T follicular helper cell (primary cell): Measurements from ENCODE around the gene ATP6AP1.

ENCODE experiments used
- DNase-seq: peaks from one replicate; pipeline ENCODE4 v3.0.0-alpha.2; 2020; ENCODE audit warnings: low read depth

Gene ATP6AP1

GRCh38 chrX:154449618-154450017 is 21.1 kb downstream of the ATP6AP1 start:
- no peak for DNase-seq

DNA sequence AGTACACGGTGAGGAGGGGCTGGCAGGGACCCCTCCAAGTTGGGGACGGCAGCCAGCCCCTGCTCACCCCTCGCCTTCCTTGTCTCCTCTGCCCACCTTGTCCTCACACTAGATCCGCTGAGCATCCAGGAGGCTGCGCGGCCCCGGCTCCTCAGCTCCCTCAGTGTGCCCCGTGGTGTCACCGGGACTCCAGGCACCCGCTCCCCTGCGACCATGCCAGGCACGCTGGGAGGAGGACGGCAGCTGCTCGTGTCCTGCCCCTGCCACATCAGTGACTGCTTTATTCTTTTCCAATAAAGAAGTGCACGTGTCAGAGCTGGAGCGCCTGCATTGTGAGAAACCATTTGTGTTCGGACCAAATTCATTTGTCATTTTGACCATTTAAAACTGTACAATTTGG is 21.8 kb downstream of the ATP6AP1 start:
- no peak for DNase-seq

DNA sequence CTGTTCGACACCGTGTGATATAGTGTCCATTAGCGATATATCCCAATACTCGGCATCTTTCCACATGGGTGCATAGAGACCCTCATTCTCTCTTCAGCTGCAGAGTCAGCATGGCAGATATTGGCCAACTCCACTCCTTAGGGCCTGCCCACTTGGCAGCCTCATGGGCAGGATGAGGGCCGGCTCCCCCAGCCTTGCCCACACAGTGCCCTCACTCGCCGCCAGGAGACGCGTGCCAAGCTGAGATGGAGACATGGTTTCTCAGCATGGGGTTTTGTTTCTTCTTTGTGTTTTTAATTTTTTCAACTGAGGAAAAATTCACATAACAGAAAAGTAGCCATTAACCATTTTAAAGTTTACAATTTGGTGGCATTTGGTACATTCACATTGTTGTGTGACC is 24.3 kb downstream of the ATP6AP1 start:
- DNase-seq: no peak

- DNase-seq: peak; percentile 33
These were observed 29.1 kb downstream of the ATP6AP1 start for GRCh38 chrX:154457491-154458115.

DNA sequence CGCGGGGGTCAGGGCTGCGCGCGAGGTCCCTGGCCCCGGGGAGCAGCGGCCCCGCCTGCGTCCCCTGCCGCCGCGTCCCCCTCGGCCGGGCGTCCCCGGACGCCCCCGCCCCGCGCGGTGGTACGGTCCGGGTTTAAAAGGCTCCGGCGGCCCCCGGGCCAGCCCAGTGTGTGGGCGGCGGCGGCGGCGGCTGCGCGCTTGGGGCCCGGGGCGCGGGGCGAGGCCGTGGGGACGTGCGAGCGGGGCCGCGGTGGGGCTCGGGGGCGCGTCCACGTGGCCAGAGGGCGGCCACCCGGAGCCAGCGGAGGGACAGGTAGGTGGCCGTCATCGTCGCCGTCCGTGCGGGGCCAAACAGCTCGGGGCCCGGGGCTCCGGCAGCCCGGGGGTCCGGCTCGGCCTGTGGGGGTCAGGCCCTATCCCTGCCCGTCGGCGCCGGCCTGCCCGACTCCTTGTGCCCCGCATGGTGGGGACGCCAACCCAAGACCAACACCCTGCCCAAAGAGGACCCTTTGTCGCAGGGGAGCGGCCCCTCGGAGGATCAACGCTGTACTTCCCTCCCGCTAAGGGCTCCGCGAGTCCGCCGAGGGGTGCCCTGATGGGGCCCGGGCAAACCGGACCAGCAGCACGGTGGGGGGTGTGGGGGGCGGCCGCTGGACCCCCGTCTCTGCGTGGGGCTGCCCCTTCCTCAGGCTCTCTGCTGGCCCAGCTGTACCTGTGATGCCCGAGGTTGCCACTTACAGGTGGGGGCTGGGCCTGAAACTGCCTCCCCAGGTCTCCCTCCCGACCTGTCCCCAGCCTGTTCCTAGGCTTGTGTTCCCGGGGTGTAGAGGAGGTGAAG is 29.9 kb downstream of the ATP6AP1 start, which contains the start of gene PLXNA3:
Gene PLXNA3 (plus strand): TSS at position 166 of the 838 bp plus-strand sequence. CDS start 1,903 bp downstream, outside the sequence.
- peak; percentile 53 for DNase-seq

- DNase-seq: no peak
These were observed 30.7 kb downstream of the ATP6AP1 start for GRCh38 chrX:154458954-154459778.

GRCh38 chrX:154459832-154460231 is 31.4 kb downstream of the ATP6AP1 start:
- no peak for DNase-seq

GRCh38 chrX:154460326-154460725 is 31.8 kb downstream of the ATP6AP1 start:
- DNase-seq: no peak

DNA sequence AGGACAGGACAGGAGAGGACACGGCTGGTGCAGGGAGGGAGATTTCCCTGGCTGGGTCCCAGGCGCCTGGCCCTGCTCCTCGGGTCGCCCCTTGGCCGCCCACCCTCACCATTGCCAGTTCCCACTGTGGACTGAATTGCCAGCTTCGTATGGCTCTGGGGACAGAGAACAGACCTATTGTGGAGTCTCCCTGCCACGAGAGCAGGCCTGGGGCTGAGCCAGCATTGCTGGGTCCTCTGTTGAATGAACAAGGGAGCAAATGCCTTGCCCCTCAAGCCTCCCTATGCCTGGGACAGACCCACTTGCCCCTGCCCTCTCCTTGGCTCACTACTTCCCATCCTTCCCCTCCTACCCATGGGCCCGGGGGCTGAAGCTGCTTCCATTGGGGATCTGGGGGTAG is 33.9 kb downstream of the ATP6AP1 start:
- no peak for DNase-seq

DNA sequence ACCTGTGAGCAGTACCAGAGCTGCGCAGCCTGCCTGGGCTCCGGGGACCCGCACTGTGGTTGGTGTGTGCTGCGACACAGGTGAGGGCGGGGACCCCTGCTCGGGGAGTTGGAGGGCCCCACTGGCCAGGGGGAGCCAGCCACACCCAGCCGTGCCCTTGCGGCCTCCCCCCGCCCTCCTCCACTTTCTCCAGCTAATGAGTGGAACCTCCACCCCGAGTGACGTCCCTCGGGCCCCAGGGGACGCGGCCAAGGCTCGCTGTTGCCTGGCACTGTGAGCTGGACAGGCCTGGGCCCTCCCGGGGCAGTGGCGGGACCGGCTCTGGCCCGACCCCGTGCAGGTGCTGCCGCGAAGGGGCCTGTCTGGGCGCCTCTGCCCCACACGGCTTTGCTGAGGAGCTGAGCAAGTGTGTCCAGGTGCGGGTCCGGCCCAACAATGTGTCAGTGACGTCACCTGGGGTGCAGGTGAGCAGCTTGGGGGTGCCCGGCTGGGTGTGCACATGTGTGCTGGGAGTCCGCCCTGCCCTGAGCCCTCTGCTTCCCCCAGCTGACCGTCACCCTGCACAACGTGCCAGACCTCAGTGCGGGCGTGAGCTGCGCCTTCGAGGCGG is 35.2 kb downstream of the ATP6AP1 start:
- DNase-seq: no peak

DNA sequence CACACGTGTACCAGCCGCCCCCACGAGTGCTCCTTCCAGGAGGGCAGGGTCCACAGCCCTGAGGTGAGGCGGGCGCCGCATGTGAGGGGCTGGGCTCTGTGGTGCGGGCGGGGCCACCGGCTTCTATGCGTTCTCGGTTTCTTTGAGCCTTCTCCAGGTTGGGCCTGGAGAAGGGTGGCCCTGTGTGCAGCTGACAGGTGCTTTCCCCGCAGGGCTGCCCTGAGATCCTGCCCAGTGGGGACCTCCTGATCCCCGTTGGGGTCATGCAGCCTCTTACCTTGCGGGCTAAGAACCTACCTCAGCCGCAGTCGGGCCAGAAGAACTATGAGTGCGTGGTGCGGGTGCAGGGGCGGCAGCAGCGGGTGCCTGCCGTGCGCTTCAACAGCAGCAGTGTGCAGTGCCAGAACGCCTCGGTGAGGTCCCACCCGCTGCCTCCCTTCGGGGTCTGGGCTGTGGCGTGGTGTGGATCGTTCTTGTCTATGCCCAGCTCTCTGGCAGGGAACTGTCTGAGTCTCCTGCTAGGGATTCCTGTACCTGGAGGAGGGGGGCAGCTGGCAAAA is 36.4 kb downstream of the ATP6AP1 start:
- no peak for DNase-seq

DNA sequence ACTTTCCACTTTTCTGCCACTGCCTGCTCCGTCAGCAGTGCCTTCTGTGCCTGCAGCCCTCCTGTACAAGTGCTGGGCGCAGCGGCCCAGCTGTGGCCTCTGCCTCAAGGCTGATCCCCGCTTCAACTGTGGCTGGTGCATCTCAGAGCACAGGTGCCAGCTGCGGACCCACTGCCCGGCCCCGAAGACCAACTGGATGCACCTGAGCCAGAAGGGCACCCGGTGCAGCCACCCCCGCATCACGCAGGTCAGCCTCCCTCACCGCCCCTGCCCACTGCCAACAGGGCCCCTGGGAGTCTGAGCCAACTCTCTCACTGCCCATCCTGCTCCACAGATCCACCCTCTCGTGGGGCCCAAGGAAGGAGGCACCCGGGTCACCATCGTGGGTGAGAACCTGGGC is 37.1 kb downstream of the ATP6AP1 start:
- no peak for DNase-seq

GRCh38 chrX:154466036-154466435 is 37.6 kb downstream of the ATP6AP1 start:
- DNase-seq: no peak

DNA sequence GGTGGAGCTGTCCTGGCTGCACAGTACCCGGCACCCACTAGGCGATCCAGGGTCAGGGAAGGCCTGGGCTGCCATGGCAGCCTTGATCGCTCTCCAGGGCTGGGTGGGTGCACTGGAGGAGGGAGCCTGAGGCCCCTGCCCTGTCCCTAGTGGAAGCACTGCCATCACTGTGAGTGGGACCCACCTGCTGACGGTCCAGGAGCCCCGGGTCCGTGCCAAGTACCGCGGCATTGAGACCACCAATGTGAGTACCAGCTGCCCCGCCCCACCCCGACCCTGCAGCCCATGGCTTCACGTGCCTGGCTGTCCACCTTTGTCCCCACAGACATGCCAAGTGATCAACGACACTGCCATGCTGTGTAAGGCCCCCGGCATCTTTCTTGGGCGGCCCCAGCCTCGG is 38.4 kb downstream of the ATP6AP1 start:
- DNase-seq: no peak

DNA sequence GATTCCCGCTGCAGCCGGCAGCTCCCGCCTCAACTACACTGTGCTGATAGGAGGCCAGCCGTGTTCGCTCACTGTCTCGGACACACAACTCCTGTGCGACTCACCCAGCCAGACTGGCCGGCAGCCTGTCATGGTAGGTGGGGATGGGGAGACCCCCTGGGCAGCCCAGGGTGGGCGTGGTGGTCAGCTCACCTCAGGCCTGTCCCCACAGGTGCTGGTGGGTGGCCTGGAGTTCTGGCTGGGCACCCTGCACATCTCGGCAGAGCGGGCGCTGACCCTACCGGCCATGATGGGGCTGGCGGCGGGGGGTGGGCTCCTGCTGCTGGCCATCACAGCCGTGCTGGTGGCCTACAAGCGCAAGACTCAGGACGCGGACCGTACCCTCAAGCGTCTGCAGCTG is 39.1 kb downstream of the ATP6AP1 start:
- no peak for DNase-seq

DNA sequence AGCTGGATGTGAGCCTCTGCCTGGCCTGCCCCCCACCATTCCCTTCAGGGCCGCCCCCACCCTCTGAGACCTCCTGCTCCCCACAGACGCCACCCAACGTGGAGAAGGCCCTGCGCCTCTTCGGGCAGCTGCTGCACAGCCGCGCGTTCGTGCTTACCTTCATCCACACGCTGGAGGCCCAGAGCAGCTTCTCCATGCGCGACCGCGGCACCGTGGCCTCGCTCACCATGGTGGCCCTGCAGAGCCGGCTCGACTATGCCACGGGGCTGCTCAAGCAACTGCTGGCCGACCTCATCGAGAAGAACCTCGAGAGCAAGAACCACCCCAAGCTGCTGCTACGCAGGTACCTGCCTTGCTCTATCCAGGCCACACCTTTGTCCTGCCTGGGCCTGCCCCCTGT is 39.7 kb downstream of the ATP6AP1 start:
- no peak for DNase-seq

DNA sequence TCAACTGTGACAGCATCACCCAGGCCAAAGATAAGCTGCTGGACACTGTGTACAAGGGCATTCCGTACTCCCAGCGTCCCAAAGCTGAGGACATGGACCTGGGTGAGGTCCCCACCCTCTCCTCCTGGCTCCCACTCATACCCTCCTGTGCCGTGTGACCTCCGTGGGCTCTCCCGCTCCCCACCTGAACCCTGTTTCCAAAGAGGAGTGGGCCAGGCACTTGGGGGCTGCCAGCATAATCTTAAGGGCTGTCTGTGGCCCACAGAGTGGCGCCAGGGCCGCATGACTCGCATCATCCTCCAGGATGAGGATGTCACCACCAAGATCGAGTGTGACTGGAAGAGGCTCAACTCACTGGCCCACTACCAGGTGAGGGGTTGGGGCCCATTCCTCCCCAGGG is 40.6 kb downstream of the ATP6AP1 start:
- no peak for DNase-seq

- DNase-seq: no peak
These were observed 41.4 kb downstream of the ATP6AP1 start for GRCh38 chrX:154469880-154470279.

DNA sequence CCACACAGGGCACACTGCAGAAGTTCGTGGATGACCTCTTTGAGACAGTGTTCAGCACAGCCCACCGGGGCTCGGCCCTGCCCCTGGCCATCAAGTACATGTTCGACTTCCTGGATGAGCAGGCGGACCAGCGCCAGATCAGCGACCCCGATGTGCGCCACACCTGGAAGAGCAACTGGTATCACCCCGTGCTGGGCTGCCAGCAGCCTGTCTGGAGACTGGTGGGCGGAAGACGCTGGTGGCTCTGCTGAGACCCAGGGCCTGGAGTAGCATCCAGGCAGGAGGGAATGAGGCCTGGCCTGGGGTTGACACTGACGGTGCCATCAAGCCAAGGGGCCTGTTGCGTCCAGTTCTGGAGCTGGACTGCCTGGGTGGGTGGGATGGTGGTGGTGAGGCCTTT is 42.0 kb downstream of the ATP6AP1 start:
- no peak for DNase-seq

DNA sequence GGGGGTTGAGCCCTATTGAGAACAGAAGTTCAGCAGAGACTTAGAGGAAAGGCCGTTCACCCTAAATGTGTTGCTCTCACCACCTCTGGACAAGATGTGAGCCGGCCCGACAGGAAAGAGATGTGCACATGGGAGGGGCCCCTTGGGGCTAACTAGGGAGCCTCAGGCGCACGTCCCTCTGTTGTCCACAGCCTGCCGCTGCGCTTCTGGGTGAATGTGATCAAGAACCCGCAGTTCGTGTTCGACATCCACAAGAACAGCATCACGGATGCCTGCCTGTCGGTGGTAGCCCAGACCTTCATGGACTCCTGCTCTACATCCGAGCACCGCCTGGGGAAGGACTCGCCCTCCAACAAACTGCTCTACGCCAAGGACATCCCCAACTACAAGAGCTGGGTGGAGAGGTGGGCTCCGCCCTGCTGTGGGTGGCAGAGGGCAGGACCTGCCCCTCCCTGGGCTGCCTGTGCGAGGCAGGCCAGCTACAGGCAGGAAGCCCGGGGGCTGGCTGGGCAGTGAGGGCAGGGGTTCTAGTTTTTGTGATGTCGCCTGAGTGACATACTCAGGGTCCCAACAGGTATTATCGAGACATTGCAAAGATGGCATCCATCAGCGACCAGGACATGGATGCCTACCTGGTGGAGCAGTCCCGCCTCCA is 42.6 kb downstream of the ATP6AP1 start:
- DNase-seq: no peak
